Spleen (tissue), 7 donors: Measurements from ENCODE around the gene FBXO47.

Experiments
- POLR2A ChIP-seq, 3 donors: fragments of 450-650 bp; IDR thresholded peaks; one replicate each; pipeline ENCODE4 v1.5.1; 2017; ENCODE audit warnings: antibody characterized with exemption in 3 of 3, mild to moderate bottlenecking in 1 of 3
- POLR2AphosphoS5 ChIP-seq, 3 donors: sonication (generic); formaldehyde crosslinking; IDR thresholded peaks; one replicate each; pipeline ENCODE4 v1.5.1; 2017; ENCODE audit warnings: antibody characterized with exemption in 3 of 3
- TF ChIP-seq, protein P1 (sequence below), 11 experiments: fragments of 200-600 bp in 7 of 11; fragments of 450-650 bp in 4 of 11; sonication (generic) in 4 of 11; IDR thresholded peaks in 8 of 11; conservative IDR thresholded peaks in 3 of 11; 1 replicate in 7 of 11; 2 replicates in 4 of 11; pipeline versions ENCODE4 v1.4.0 to v1.8.0; 2016 to 2021; ENCODE audit warnings: antibody characterized with exemption in 11 of 11, inconsistent platforms in 4 of 11, mild to moderate bottlenecking in 1 of 11
- donor health status: DM: no; HTN: no; CAD: no; lungs with moderate emphysema.
- donor health status: DM: no; HTN: no; CAD: no.
- donor health status: DM: no; HTN: no; CAD: no.

DNA sequence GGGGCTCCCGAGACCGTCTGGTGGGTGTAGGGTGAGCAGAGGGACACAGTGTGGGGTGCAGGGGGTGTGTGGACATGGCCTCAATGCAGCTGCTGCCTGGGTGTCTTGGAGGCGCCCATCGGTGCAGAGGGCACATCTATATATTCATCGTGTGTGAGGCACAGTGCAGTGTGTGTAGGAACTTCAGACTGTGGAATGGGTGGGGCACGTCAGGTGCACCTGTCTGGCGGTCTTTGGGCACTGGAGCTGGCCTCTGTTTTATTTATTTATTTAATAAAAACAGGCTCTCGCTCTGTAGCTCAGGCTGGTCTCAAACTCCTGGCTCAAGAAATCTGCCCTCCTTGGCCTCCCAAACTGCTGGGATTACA lies 80.6 kb downstream of the FBXO47 start:
- TF ChIP-seq, protein P1, sequence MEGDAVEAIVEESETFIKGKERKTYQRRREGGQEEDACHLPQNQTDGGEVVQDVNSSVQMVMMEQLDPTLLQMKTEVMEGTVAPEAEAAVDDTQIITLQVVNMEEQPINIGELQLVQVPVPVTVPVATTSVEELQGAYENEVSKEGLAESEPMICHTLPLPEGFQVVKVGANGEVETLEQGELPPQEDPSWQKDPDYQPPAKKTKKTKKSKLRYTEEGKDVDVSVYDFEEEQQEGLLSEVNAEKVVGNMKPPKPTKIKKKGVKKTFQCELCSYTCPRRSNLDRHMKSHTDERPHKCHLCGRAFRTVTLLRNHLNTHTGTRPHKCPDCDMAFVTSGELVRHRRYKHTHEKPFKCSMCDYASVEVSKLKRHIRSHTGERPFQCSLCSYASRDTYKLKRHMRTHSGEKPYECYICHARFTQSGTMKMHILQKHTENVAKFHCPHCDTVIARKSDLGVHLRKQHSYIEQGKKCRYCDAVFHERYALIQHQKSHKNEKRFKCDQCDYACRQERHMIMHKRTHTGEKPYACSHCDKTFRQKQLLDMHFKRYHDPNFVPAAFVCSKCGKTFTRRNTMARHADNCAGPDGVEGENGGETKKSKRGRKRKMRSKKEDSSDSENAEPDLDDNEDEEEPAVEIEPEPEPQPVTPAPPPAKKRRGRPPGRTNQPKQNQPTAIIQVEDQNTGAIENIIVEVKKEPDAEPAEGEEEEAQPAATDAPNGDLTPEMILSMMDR (IDR thresholded peaks at IDR 0.05 in 8 of 11, conservative IDR thresholded peaks at IDR 0.05 in 3 of 11) = no peak
- TF ChIP-seq POLR2A (IDR thresholded peaks at IDR 0.05) (no peak), POLR2AphosphoS5 (IDR thresholded peaks at IDR 0.05) (no peak)
